ENCODE results near the gene OGFOD1.
A peak's percentile ranks its signal among the peaks of the same experiment; 100 is the strongest.

The OGFOD1 gene

DNA sequence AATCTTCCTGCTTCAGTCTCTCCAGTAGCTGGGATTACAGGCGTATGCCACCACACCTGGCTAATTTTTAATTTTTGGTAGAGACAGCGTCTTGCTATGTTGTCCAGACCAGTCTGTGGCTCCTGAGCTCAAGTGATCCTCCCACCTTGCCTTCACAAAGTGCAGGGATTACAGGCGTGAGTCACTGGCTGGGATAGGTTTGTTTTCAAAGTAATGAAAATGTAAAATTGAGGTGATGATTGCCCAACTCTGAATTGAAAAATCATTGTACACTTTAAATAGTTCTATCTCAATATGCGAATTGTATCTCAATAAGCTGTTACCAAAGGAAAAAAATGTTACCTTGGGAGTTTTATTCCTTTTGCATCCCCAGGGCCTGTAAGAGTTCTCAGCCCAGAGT, 24.8 kb upstream of the OGFOD1 start:
- DNase-seq (ENCODE audit: low spot score), result no peak

DNA sequence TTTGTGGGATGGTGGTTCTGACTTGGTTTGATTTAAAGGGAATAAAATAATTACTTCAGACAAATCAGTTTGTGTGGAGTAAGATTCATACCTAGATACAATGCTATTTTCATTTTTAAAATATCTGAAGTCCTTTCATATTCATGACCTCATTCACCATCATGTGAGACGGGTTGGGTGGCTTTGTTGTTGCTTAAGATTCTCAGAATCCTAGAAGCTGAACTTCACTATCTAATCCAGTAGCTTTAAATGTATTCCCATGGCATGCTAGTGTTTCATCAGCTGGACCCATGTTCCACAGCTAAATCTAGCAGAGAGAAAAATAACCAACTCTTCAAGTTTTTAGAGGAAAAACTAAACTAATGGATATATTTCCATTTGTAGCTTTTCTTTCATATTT, 23.3 kb upstream of the OGFOD1 start:
- no peak for DNase-seq (ENCODE audit: low spot score)

GRCh38 chr16:56436258-56436657, 15.1 kb upstream of the OGFOD1 start:
- DNase-seq (ENCODE audit: low spot score), result no peak

- no peak for DNase-seq (ENCODE audit: low spot score)
Observed at GRCh38 chr16:56438038-56438437, 13.3 kb upstream of the OGFOD1 start.

GRCh38 chr16:56447286-56447685, 4.1 kb upstream of the OGFOD1 start:
- no peak for DNase-seq (ENCODE audit: low spot score)

DNA sequence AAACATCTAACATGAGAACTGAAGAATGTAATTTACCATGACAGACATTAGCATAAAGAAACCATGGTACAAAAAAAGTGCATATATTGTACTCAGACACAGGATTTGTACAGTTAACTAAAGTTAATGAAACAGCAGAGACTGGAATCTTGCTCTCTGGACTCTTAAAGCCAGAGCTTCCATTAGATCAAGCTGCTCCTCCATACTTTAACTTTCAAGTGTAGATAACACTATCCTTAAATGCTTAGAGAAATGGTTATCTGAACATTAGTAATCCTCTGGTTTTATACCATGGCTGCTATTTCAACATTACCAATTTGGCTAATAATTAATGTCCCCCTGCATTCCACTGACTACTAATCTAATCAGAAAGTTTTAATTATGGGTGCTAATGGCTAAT, 3.3 kb upstream of the OGFOD1 start:
- DNase-seq (ENCODE audit: low spot score), result no peak

DNA sequence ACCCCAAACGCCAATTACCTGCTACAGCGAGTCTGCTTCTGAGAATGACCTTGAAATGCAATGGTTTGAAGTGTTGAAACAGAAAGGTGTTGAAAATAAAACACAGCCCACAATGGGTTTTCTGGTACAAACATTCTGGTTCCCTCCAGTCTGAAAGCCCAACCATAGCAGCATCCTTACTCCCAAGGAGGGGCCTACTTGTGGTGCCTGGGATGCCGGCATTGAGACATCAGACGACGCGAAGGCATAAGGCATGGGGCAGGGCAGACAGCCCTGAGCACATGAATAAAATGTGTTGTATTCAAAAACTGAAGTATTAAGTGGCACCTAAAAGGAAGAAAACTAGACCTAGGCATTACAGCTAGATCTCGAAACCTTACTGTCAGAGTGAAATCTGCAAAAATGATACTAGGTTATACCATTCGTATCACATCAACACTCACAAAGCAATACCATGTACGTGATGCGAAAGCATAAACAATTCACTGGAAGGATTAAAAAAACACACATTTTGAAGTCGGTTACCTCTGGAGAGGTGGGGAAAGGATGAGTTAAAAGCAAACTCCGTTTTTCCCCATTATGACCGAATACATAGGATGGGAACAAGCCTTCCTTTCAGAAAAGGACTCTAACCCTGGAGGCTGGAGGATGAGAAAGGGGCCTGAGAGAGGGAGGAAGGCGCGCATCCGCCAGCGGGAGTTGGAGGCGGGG, 924 bp upstream of the OGFOD1 start:
- DNase-seq (ENCODE audit: low spot score), result no peak

GRCh38 chr16:56451753-56452689, 667 bp downstream of the OGFOD1 start:
- DNase-seq (ENCODE audit: low spot score), result peak; percentile 31

DNA sequence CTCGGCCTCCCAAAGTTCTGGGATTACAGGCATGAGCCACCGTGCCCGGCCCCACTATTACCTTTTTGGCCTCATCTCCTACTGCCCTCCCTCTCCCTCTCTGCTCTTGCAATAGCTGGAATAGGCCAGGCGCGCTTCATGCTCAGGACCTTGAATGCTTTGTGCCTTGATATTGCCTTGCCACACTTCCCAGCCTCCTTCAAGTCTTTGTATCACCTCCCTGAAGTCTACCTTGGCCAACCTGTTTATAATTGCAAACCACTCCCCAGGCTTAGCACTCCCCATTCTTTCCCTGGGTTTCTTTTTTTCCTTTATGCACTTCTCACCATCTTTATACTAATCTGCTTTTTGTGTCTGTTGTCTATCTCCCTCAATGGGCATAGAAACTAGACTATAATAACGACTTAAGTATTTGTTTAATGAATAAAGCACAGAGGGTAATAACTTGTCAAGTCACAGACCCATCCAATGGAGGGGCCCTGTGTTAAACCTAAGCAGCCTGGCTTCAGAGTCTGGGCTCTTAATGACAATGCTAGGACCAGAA, 6.6 kb downstream of the OGFOD1 start:
- DNase-seq (ENCODE audit: low spot score), result no peak

GRCh38 chr16:56460101-56460500, 8.7 kb downstream of the OGFOD1 start:
- DNase-seq (ENCODE audit: low spot score), result no peak

DNA sequence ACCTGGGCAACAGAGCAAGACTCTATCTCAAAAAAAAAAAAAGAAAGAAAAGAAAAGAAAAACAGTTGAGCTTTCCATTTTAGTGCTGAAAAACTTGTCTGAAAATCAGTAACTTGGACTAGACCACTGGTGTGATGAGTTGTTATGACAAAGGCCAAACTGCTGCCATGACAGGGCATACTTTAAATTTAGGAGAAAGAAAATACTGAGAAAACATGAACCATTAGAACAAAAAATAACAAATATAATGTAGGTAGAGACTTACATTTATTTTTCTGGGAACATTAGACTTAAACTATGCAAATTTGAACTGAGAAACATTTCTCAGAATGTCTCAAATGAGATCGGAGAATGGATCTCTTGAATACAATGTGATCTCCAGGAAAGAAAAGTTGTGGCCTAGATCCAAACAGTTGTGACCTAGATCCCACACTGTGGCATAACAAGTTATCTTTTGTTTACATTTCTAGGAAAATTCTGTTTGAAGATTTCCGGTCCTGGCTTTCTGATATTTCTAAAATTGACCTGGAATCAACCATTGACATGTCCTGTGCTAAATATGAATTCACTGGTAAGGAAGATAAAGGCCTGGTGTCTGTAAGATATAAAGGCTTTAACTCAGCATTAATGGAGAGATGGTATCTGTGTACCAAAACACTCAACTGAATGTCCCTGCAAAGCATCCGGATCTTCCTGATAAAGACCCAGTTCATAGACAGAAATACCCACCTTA, 10.9 kb downstream of the OGFOD1 start:
- peak; percentile 13 for DNase-seq (ENCODE audit: low spot score)

- DNase-seq (ENCODE audit: low spot score), result no peak
Observed at GRCh38 chr16:56463153-56463552, 11.8 kb downstream of the OGFOD1 start.

DNA sequence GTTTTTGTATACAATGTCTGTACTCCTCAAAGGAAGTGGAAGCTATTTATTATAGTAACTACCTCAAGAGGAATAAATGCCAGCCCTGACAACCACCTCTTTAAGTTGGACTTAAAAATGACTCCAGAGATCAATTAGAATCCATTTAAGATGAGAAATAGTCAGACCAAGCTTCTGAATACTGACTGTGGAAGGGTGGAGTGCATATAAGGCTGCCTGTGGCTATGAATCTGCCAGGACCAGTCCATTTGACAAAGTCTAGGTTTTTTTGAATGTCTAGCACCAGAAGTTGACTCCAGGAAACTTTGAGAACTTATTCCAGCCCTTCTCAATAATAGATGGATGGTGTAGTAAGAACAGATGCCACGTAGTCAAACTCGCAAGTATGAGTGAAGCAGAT, 15.0 kb downstream of the OGFOD1 start:
- DNase-seq (ENCODE audit: low spot score), result no peak

- DNase-seq (ENCODE audit: low spot score), result no peak
Observed at GRCh38 chr16:56468800-56469199, 17.4 kb downstream of the OGFOD1 start.

DNA sequence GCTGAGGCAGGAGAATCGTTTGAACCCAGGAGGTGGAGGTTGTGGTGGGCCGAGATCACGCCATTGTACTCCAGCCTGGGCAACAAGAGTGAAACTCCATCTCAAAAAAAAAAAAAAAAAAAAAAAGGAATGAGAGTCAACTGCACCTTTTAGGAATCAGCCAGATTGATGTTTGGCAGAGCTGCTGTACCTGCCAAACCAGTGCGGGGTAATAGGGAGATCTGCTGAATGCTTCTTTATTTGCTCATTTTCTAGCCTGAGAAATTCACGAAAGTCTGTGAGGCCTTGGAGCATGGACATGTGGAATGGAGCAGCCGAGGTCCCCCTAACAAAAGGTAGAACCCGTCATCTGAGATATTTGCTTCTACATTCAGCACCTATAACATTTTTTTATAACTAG, 18.4 kb downstream of the OGFOD1 start:
- DNase-seq (ENCODE audit: low spot score), result no peak

DNA sequence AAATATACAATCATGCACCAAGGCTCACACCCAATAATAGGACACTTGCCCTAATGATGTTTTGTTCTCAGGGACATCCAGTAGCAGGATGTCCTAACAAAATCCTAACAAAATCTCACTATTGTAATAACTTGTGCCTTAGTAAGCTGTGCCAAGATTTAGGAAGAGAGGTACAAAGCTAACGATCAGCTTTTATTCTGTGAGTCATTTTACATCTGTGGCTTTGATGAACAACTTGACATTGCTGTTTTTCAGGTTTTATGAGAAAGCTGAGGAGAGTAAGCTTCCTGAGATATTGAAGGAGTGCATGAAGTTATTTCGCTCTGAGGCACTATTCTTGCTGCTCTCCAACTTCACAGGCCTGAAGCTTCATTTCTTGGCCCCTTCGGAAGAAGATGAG, 18.9 kb downstream of the OGFOD1 start:
- DNase-seq (ENCODE audit: low spot score), result no peak

GRCh38 chr16:56470666-56471065, 19.3 kb downstream of the OGFOD1 start:
- DNase-seq (ENCODE audit: low spot score), result no peak

DNA sequence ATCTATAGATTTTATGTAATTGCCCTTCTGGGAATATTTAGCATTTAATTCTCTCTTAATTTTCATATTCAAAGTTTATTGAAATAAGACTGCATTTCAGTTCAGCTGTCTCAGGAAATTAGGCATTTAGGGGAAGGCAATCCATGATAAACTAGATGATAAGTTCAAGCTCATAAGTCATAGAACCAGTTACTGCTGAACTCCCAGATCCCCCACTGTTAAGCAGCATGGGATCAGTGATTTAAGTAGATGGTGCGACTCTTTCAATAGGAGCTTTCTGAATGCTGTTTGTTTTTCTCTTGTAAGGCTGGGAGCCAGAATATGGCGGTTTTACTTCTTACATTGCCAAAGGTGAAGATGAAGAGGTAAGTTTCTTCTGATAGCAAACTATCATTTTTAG, 23.8 kb downstream of the OGFOD1 start:
- DNase-seq (ENCODE audit: low spot score), result no peak

- DNase-seq (ENCODE audit: low spot score), result no peak
Observed at GRCh38 chr16:56477096-56477878, 25.9 kb downstream of the OGFOD1 start.

DNA sequence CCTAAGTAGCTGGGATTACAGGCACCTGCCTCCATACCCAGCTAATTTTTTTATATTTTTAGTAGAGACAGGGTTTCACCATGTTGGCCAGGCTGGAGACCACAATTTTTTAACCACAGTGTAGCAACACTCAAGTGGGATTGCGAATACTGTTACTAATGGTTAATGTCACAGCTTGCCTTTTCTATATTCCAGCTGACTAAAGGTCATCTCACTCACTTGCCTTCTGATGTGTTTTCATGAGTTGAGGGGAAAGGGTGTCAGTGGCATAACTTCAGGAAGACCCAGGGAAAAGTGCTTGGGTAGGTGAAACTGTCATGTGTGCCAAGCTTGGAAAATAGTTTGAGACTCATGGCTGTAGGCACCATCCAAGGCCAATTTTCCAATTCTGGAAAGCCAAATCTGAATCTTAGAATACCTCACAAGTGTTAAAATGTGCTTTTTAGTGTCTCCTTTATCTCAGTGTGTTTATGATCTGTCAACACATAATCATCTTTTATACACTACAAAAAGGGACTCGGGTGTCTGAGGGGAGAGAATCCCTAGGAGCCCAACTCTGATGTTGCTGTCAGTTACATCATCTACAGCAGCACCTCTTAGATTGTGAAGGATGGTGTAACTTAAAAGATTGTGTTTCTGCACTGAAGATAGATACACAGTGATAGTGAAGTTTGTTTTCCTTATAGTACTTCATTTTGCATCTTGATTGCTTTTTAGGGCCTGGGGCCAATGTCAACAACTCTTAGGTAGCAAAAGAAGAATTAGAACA, 27.1 kb downstream of the OGFOD1 start:
- DNase-seq (ENCODE audit: low spot score), result no peak

Data from SK-N-DZ (cell line).